Stimulated activated naive CD8-positive, alpha-beta T cell treated with anti-CD3 and anti-CD28 coated beads, Interleukin-15, amount 100 ng/mL, for 72 hours (primary cell): ENCODE data around the gene VPS8.

Experiments used
- ATAC-seq: fragments of 150-1000 bp; cut with Tn5 transposase; 2 replicates; pipeline ENCODE4 v1.10.0; 2021; ENCODE audit warnings: mild to moderate bottlenecking, moderate library complexity
- DNase-seq, 2 donors: peaks; one replicate each; pipeline ENCODE4 v3.0.0; 2021 to 2022
- H3K27ac Mint-ChIP-seq, 2 donors: one replicate each; pipeline ENCODE4 v1.8.0; 2022; ENCODE audit warnings: mild to moderate bottlenecking in 2 of 2, mixed read lengths in 2 of 2, moderate library complexity in 2 of 2
- H3K27me3 Mint-ChIP-seq: one replicate; pipeline ENCODE4 v1.8.0; 2022; ENCODE audit warnings: mixed read lengths
- H3K4me1 Mint-ChIP-seq: one replicate; pipeline ENCODE4 v1.8.0; 2022; ENCODE audit warnings: mild to moderate bottlenecking, mixed read lengths
- H3K4me3 Mint-ChIP-seq, 2 donors: one replicate each; pipeline ENCODE4 v1.8.0; 2022; ENCODE audit warnings: mild to moderate bottlenecking in 2 of 2, mixed read lengths in 2 of 2, moderate library complexity in 1 of 2
- H3K9me3 Mint-ChIP-seq, 2 donors: one replicate each; pipeline ENCODE4 v1.8.0; 2022; ENCODE audit warnings: mixed read lengths in 2 of 2

VPS8 gene

GRCh38 chr3:185075547-185075946, 263.6 kb downstream of the VPS8 start:
- DNase-seq, result no peak
- H3K4me3 Mint-ChIP-seq, result no peak overlapping the region
- H3K4me1 Mint-ChIP-seq, result no peaks in the 10 kb centered on the region
- no peaks in the 10 kb centered on the region for H3K9me3 Mint-ChIP-seq
- H3K27me3 Mint-ChIP-seq, result peaks cover 20% of the 10 kb centered on the region
- no peak for ATAC-seq
- H3K27ac Mint-ChIP-seq, result no peak overlapping the region

- peaks cover 20% of the 10 kb centered on the region for H3K27me3 Mint-ChIP-seq
- H3K27ac Mint-ChIP-seq, result no peak overlapping the region
- ATAC-seq, result no peak
- DNase-seq, result no peak
- H3K9me3 Mint-ChIP-seq, result no peaks in the 10 kb centered on the region
- no peak overlapping the region for H3K4me3 Mint-ChIP-seq
- H3K4me1 Mint-ChIP-seq, result no peaks in the 10 kb centered on the region
These were observed 264.3 kb downstream of the VPS8 start for GRCh38 chr3:185076219-185076618.

GRCh38 chr3:185079625-185080024, 267.7 kb downstream of the VPS8 start:
- ATAC-seq (no peak), DNase-seq (no peak)
- no peaks in the 10 kb centered on the region for H3K4me1 Mint-ChIP-seq
- H3K27me3 Mint-ChIP-seq, result peaks cover 19% of the 10 kb centered on the region
- no peak overlapping the region for H3K4me3 Mint-ChIP-seq
- no peaks in the 10 kb centered on the region for H3K9me3 Mint-ChIP-seq
- H3K27ac Mint-ChIP-seq, result no peak overlapping the region

GRCh38 chr3:185081521-185081920, 269.6 kb downstream of the VPS8 start:
- no peaks in the 10 kb centered on the region for H3K4me1 Mint-ChIP-seq
- ATAC-seq, result no peak
- no peak for DNase-seq
- no peaks in the 10 kb centered on the region for H3K9me3 Mint-ChIP-seq
- H3K4me3 Mint-ChIP-seq, result no peak overlapping the region
- H3K27me3 Mint-ChIP-seq, result peaks cover 12% of the 10 kb centered on the region
- no peak overlapping the region for H3K27ac Mint-ChIP-seq

GRCh38 chr3:185082149-185082548, 270.2 kb downstream of the VPS8 start:
- H3K4me1 Mint-ChIP-seq, result no peaks in the 10 kb centered on the region
- no peak for ATAC-seq
- H3K27me3 Mint-ChIP-seq, result peaks cover 6% of the 10 kb centered on the region
- no peak for DNase-seq
- no peak overlapping the region for H3K27ac Mint-ChIP-seq
- H3K4me3 Mint-ChIP-seq, result no peak overlapping the region
- H3K9me3 Mint-ChIP-seq, result no peaks in the 10 kb centered on the region

GRCh38 chr3:185082829-185083228, 270.9 kb downstream of the VPS8 start:
- DNase-seq, result no peak
- Mint-ChIP-seq H3K9me3 (no peaks in the 10 kb centered on the region), H3K27ac (no peak overlapping the region), H3K4me1 (no peaks in the 10 kb centered on the region), H3K4me3 (no peak overlapping the region), H3K27me3 (peaks cover 5% of the 10 kb centered on the region)
- no peak for ATAC-seq

- ATAC-seq (no peak), DNase-seq (no peak)
- no peaks in the 10 kb centered on the region for H3K4me1 Mint-ChIP-seq
- no peaks in the 10 kb centered on the region for H3K9me3 Mint-ChIP-seq
- H3K27ac Mint-ChIP-seq, result no peak overlapping the region
- H3K4me3 Mint-ChIP-seq, result no peak overlapping the region
- H3K27me3 Mint-ChIP-seq, result peaks cover 5% of the 10 kb centered on the region
These were observed 272.4 kb downstream of the VPS8 start for GRCh38 chr3:185084402-185084801.

- no peak overlapping the region for H3K27ac Mint-ChIP-seq
- H3K9me3 Mint-ChIP-seq, result no peaks in the 10 kb centered on the region
- peaks cover 5% of the 10 kb centered on the region for H3K27me3 Mint-ChIP-seq
- DNase-seq (no peak), ATAC-seq (no peak)
- no peak overlapping the region for H3K4me3 Mint-ChIP-seq
- no peaks in the 10 kb centered on the region for H3K4me1 Mint-ChIP-seq
These were observed 272.9 kb downstream of the VPS8 start for GRCh38 chr3:185084901-185085300.

- no peaks in the 10 kb centered on the region for H3K4me1 Mint-ChIP-seq
- H3K27me3 Mint-ChIP-seq, result peaks cover 5% of the 10 kb centered on the region
- H3K9me3 Mint-ChIP-seq, result no peaks in the 10 kb centered on the region
- no peak overlapping the region for H3K27ac Mint-ChIP-seq
- no peak for ATAC-seq
- H3K4me3 Mint-ChIP-seq, result no peak overlapping the region
- no peak for DNase-seq
These were observed 275.5 kb downstream of the VPS8 start for GRCh38 chr3:185087419-185087818.

GRCh38 chr3:185089343-185089742, 277.4 kb downstream of the VPS8 start:
- peaks cover 5% of the 10 kb centered on the region for H3K27me3 Mint-ChIP-seq
- ATAC-seq (no peak), DNase-seq (no peak)
- H3K9me3 Mint-ChIP-seq, result no peaks in the 10 kb centered on the region
- H3K4me1 Mint-ChIP-seq, result no peaks in the 10 kb centered on the region
- H3K27ac Mint-ChIP-seq, result no peak overlapping the region
- H3K4me3 Mint-ChIP-seq, result no peak overlapping the region

GRCh38 chr3:185089751-185090150, 277.8 kb downstream of the VPS8 start:
- Mint-ChIP-seq H3K27me3 (peaks cover 5% of the 10 kb centered on the region), H3K27ac (no peak overlapping the region), H3K4me1 (no peaks in the 10 kb centered on the region), H3K4me3 (no peak overlapping the region), H3K9me3 (no peaks in the 10 kb centered on the region)
- ATAC-seq (no peak), DNase-seq (no peak)

GRCh38 chr3:185090811-185091210, 278.8 kb downstream of the VPS8 start:
- Mint-ChIP-seq H3K4me3 (no peak overlapping the region), H3K27me3 (no peaks in the 10 kb centered on the region), H3K27ac (no peak overlapping the region), H3K4me1 (no peaks in the 10 kb centered on the region), H3K9me3 (no peaks in the 10 kb centered on the region)
- no peak for ATAC-seq
- no peak for DNase-seq

- no peak for ATAC-seq
- DNase-seq, result no peak
These were observed 281.1 kb downstream of the VPS8 start for GRCh38 chr3:185093116-185093515.

GRCh38 chr3:185094697-185095096, 282.7 kb downstream of the VPS8 start:
- Mint-ChIP-seq H3K27ac (no peak overlapping the region), H3K9me3 (peaks cover 0 to under 1% of the 10 kb centered on the region in 2 donors), H3K4me3 (no peak overlapping the region), H3K27me3 (peaks cover 19% of the 10 kb centered on the region), H3K4me1 (no peaks in the 10 kb centered on the region)
- DNase-seq (no peak), ATAC-seq (no peak)

More at GRCh38 chr3:185093116-185093515, 281.1 kb downstream of the VPS8 start:
- no peaks in the 10 kb centered on the region for H3K9me3 Mint-ChIP-seq
- H3K27ac Mint-ChIP-seq, result no peak overlapping the region
- peaks cover 8% of the 10 kb centered on the region for H3K27me3 Mint-ChIP-seq
- no peak overlapping the region for H3K4me3 Mint-ChIP-seq
- no peaks in the 10 kb centered on the region for H3K4me1 Mint-ChIP-seq
